Neuronal stem cell (in vitro differentiated cells): ENCODE data around the gene CNTN5.
A peak's percentile ranks its signal among the peaks of the same experiment; 100 is the strongest.

Experiments used
- DNase-seq: peaks from one replicate; pipeline ENCODE4 v3.0.0-alpha.2; 2013; ENCODE audit warnings: low spot score
- H2AFZ ChIP-seq: one replicate; pipeline ENCODE4 v1.6.1; 2013; ENCODE audit warnings: mild to moderate bottlenecking, low read length, inconsistent platforms
- H2AK5ac ChIP-seq: 2 replicates; pipeline ENCODE4 v1.6.1; 2013; ENCODE audit warnings: low read depth, mild to moderate bottlenecking, inconsistent platforms, low read length, moderate library complexity, mixed read lengths
- H2BK120ac ChIP-seq: 2 replicates; pipeline ENCODE4 v1.6.1; 2013; ENCODE audit warnings: low read depth, mild to moderate bottlenecking, inconsistent platforms, low read length, moderate library complexity, mixed read lengths
- H2BK12ac ChIP-seq: one replicate; pipeline ENCODE4 v1.6.1; 2013; ENCODE audit warnings: low read length, inconsistent platforms
- H2BK15ac ChIP-seq: 2 replicates; pipeline ENCODE4 v1.6.1; 2013; ENCODE audit warnings: mild to moderate bottlenecking, low read length, inconsistent platforms, mixed read lengths
- H2BK5ac ChIP-seq: one replicate; pipeline ENCODE4 v1.6.1; 2013; ENCODE audit warnings: inconsistent platforms, mild to moderate bottlenecking, low read length, moderate library complexity
- H3K14ac ChIP-seq: one replicate; pipeline ENCODE4 v1.6.1; 2013; ENCODE audit warnings: low read length, inconsistent platforms
- H3K18ac ChIP-seq: 2 replicates; pipeline ENCODE4 v1.6.1; 2013; ENCODE audit warnings: low read length, inconsistent platforms
- H3K23ac ChIP-seq: 2 replicates; pipeline ENCODE4 v1.6.1; 2013; ENCODE audit warnings: low read depth, mild to moderate bottlenecking, mixed read lengths, low read length, inconsistent platforms; ENCODE audit not compliant: poor library complexity
- H3K27ac ChIP-seq: replicated peaks from 3 replicates; pipeline ENCODE4 v1.5.1; 2013; ENCODE audit warnings: low read length, inconsistent platforms
- H3K27me3 ChIP-seq, 3 experiments: 2 replicates each; pipeline ENCODE4 v1.6.1; 2013; ENCODE audit warnings: low read length in 3 of 3, mild to moderate bottlenecking in 2 of 3, inconsistent platforms in 1 of 3, low read depth in 1 of 3, mixed read lengths in 1 of 3, moderate library complexity in 1 of 3; ENCODE audit not compliant: control insufficient read depth in 3 of 3, insufficient read depth in 3 of 3
- H3K36me3 ChIP-seq, 2 donors: replicated peaks in 1 of 2; 2 replicates each; pipeline ENCODE4 v1.6.1; 2013; ENCODE audit warnings: low read length in 2 of 2; ENCODE audit not compliant: control insufficient read depth in 2 of 2, insufficient read depth in 2 of 2
- H3K4ac ChIP-seq: 2 replicates; pipeline ENCODE4 v1.6.1; 2013; ENCODE audit warnings: inconsistent platforms, mild to moderate bottlenecking, low read length, moderate library complexity
- H3K4me1 ChIP-seq, 2 donors: 1 replicate in 1 of 2; 2 replicates in 1 of 2; pipeline ENCODE4 v1.6.1; 2013; ENCODE audit warnings: low read length in 2 of 2, low read depth in 1 of 2; ENCODE audit not compliant: control insufficient read depth in 2 of 2, insufficient read depth in 1 of 2
- H3K4me2 ChIP-seq: one replicate; pipeline ENCODE4 v1.6.1; 2013; ENCODE audit warnings: mild to moderate bottlenecking, low read length, inconsistent platforms; ENCODE audit not compliant: insufficient read depth, poor library complexity, severe bottlenecking
- H3K4me3 ChIP-seq, 2 donors: 2 replicates each; pipeline ENCODE4 v1.5.1; 2013; ENCODE audit warnings: low read length in 2 of 2, mild to moderate bottlenecking in 2 of 2, inconsistent platforms in 1 of 2, moderate library complexity in 1 of 2
- H3K79me1 ChIP-seq: one replicate; pipeline ENCODE4 v1.6.1; 2013; ENCODE audit warnings: low read depth, mild to moderate bottlenecking, inconsistent platforms, low read length, moderate library complexity
- H3K9ac ChIP-seq: one replicate; pipeline ENCODE4 v1.6.1; 2013; ENCODE audit warnings: mild to moderate bottlenecking, low read depth, low read length, inconsistent platforms; ENCODE audit not compliant: poor library complexity
- H3K9me3 ChIP-seq, 2 donors: replicated peaks in 1 of 2; 2 replicates each; pipeline versions ENCODE3 to v1.6.1; 2013; ENCODE audit warnings: low read length in 2 of 2, mild to moderate bottlenecking in 2 of 2, inconsistent platforms in 1 of 2, low read depth in 1 of 2, mixed read lengths in 1 of 2, moderate library complexity in 1 of 2; ENCODE audit not compliant: control insufficient read depth in 2 of 2, insufficient read depth in 1 of 2
- H4K8ac ChIP-seq: one replicate; pipeline ENCODE4 v1.6.1; 2013; ENCODE audit warnings: low read depth, mild to moderate bottlenecking, inconsistent platforms, low read length, moderate library complexity
- H4K91ac ChIP-seq: one replicate; pipeline ENCODE4 v1.6.1; 2013; ENCODE audit warnings: low read length, low read depth, mild to moderate bottlenecking, inconsistent platforms; ENCODE audit not compliant: poor library complexity
- WGBS, 2 donors: extraction: QIAGEN DNeasy Blood & Tissue Kit; methylation state at CpG; one replicate each; pipeline ENCODE4 v1.1.7; 2013; ENCODE audit warnings: missing lambda C conversion rate in 2 of 2, mixed read lengths in 1 of 2; ENCODE audit not compliant: insufficient read length in 2 of 2, insufficient replicate concordance in 1 of 2; ENCODE audit errors: extremely low coverage in 2 of 2; 5-methylcytosine and 5-hydroxymethylcytosine counted together

Gene CNTN5

GRCh38 chr11:99708928-99709672 is 688.4 kb downstream of the CNTN5 start:
- DNase-seq, result no peak
- Histone ChIP-seq H3K18ac (no peak overlapping the region), H3K27ac (no peak overlapping the region), H4K8ac (no peak overlapping the region), H3K4ac (no peak overlapping the region), H3K9me3 (no peaks in the 10 kb centered on the region), H3K23ac (no peak overlapping the region), H4K91ac (no peak overlapping the region), H3K79me1 (no peaks in the 10 kb centered on the region), H3K4me1 (no peaks in the 10 kb centered on the region), H3K27me3 (no peaks in the 10 kb centered on the region), H2BK12ac (no peak overlapping the region), H3K4me2 (no peak overlapping the region), H2BK15ac (no peak overlapping the region), H2AK5ac (no peak overlapping the region), H3K9ac (no peak overlapping the region), H3K14ac (no peak overlapping the region), H3K4me3 (no peak overlapping the region), H2AFZ (no peak overlapping the region), H2BK5ac (no peak overlapping the region), H2BK120ac (no peak overlapping the region), H3K36me3 (no peaks in the 10 kb centered on the region)
- WGBS, 2 donors, result no CpG with 5 or more reads among the region's 3 CpGs

GRCh38 chr11:99716302-99716701 is 695.6 kb downstream of the CNTN5 start:
- Histone ChIP-seq H3K4me3 (no peak overlapping the region), H3K9me3 (no peaks in the 10 kb centered on the region), H2AFZ (no peak overlapping the region), H2BK12ac (no peak overlapping the region), H3K23ac (no peak overlapping the region), H2BK5ac (no peak overlapping the region), H3K36me3 (no peaks in the 10 kb centered on the region), H3K18ac (no peak overlapping the region), H3K79me1 (no peaks in the 10 kb centered on the region), H2BK15ac (no peak overlapping the region), H3K4ac (no peak overlapping the region), H3K27me3 (no peaks in the 10 kb centered on the region), H4K91ac (no peak overlapping the region), H3K27ac (no peak overlapping the region), H3K9ac (no peak overlapping the region), H3K4me2 (no peak overlapping the region), H4K8ac (no peak overlapping the region), H3K4me1 (no peaks in the 10 kb centered on the region), H2BK120ac (no peak overlapping the region), H2AK5ac (no peak overlapping the region), H3K14ac (no peak overlapping the region)
- WGBS, 2 donors, result no CpG with 5 or more reads among the region's 3 CpGs
- no peak for DNase-seq

GRCh38 chr11:99718291-99718690 is 697.5 kb downstream of the CNTN5 start:
- H3K14ac ChIP-seq, result no peak overlapping the region
- no peak overlapping the region for H3K4ac ChIP-seq
- no peak overlapping the region for H3K4me3 ChIP-seq
- H3K4me1 ChIP-seq, result no peaks in the 10 kb centered on the region
- no peak overlapping the region for H2BK12ac ChIP-seq
- no peaks in the 10 kb centered on the region for H3K79me1 ChIP-seq
- no peaks in the 10 kb centered on the region for H3K9me3 ChIP-seq
- H2AK5ac ChIP-seq, result no peak overlapping the region
- DNase-seq, result no peak
- no peak overlapping the region for H3K18ac ChIP-seq
- no peaks in the 10 kb centered on the region for H3K27me3 ChIP-seq
- H2BK15ac ChIP-seq, result no peak overlapping the region
- no peak overlapping the region for H3K4me2 ChIP-seq
- H3K9ac ChIP-seq, result no peak overlapping the region
- H2BK5ac ChIP-seq, result no peak overlapping the region
- no peaks in the 10 kb centered on the region for H3K36me3 ChIP-seq
- no peak overlapping the region for H3K23ac ChIP-seq
- H2BK120ac ChIP-seq, result no peak overlapping the region
- H2AFZ ChIP-seq, result no peak overlapping the region
- no peak overlapping the region for H3K27ac ChIP-seq
- no peak overlapping the region for H4K91ac ChIP-seq
- no peak overlapping the region for H4K8ac ChIP-seq

- WGBS, 2 donors, result 100% methylated on average over 1 of the region's 4 CpGs; no CpG with 5 or more reads in 1 of the 2 donors
- Histone ChIP-seq H3K36me3 (no peaks in the 10 kb centered on the region), H2AFZ (no peak overlapping the region), H4K91ac (no peak overlapping the region), H2AK5ac (no peak overlapping the region), H2BK15ac (no peak overlapping the region), H3K18ac (no peak overlapping the region), H3K79me1 (no peaks in the 10 kb centered on the region), H3K4ac (no peak overlapping the region), H2BK12ac (no peak overlapping the region), H3K4me2 (no peak overlapping the region), H3K23ac (no peak overlapping the region), H3K4me1 (no peaks in the 10 kb centered on the region), H3K9me3 (no peaks in the 10 kb centered on the region), H2BK120ac (no peak overlapping the region), H4K8ac (no peak overlapping the region), H3K27ac (no peak overlapping the region), H3K4me3 (no peak overlapping the region), H3K14ac (no peak overlapping the region), H3K9ac (no peak overlapping the region), H3K27me3 (no peaks in the 10 kb centered on the region), H2BK5ac (no peak overlapping the region)
- DNase-seq, result peak; percentile 56
These were observed 718.8 kb downstream of the CNTN5 start for GRCh38 chr11:99739464-99740089.
